Islet of Langerhans (tissue), 1 donor: ENCODE measurements around the gene RNF212.
"Not testable (repeated sequence)": the region's sequence is repeated elsewhere in the genome, so short reads cannot be mapped to it uniquely, and the experiment has no call there.

Experiments
- FAIRE-seq: peaks from one replicate; lab custom pipeline; 2011; peaks lifted over from hg19 to GRCh38; lab: Jason Lieb, UNC

The RNF212 gene

GRCh38 chr4:1065732-1066131, 47.6 kb downstream of the RNF212 start:
- FAIRE-seq: no peak

DNA sequence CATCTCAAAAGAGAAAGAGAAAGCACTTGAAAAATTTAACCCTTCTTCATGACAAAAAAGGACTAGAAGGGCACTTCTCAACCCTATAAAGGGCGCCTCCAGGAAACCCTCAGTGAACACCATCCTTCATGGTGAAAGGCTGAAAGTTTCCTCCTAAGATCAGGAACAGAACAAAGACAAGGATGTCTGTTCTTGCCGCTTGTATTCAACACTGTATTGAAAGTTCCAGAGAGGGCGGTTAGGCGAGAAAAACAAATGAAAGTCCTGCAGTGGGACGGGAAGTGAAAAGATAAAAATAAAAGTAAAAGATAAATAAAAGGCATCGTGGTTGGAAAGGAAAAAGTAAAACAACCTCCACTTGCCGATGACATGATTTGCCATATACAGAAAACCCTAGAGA, 50.9 kb downstream of the RNF212 start:
- FAIRE-seq: no peak

GRCh38 chr4:1061760-1062159, 51.6 kb downstream of the RNF212 start:
- FAIRE-seq: no peak

DNA sequence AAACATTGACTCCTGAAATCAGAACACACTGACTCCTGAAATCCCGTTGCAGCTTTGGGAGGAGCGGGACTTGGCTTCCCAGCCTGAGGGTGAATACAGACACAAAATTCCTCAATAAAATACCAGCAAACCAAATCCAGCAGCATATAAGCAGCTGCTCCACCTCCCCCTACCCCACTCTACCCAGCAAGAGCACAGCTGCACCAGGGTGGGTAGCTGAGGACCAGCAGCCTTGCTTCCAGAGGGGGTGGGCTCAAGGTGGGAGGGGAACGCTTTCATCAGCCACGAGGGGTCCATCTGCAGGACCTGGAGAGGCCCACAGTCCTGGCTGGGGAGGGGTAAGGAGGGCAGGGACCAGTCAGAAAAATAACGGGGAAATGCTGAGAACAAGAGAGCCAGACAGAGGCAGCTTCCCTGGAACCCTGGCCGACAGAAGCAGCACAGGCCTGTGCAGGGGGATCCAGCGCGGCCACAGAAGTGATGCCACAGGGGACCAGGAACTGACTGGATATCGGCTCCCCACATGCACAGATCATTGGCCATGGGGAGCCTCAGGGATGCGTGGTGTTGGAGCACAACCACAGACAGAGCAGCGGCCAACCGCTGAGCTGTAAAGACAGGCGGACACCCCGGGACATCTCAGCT, 52.2 kb downstream of the RNF212 start:
- no peak for FAIRE-seq

- no peak for FAIRE-seq
These were observed 52.7 kb downstream of the RNF212 start for GRCh38 chr4:1060621-1061020.

DNA sequence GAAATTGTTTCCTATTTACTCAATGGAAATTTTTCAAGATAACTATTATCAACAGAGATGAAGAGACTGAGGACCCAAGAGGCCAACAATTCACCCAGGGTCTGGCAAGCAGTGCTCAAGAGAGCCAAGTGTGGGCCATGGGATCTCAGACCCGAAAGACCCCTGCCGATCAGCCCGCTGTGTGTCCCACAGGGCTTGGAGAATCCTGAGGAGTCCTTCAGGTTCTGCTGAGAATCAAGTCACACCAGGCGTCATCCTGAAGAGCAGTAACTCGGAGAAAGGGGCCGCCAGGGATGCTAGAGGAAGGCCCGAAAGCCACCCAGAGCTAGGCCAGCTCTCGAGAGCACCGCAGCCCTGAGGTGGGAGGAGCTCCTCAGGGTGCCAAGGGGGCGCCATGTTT, 53.2 kb downstream of the RNF212 start:
- FAIRE-seq: no peak

GRCh38 chr4:1058997-1059665, 54.2 kb downstream of the RNF212 start:
- FAIRE-seq: no peak

- FAIRE-seq: no peak
These were observed 55.0 kb downstream of the RNF212 start for GRCh38 chr4:1058198-1058996.

- FAIRE-seq: no peak
These were observed 56.0 kb downstream of the RNF212 start for GRCh38 chr4:1057403-1057745.

DNA sequence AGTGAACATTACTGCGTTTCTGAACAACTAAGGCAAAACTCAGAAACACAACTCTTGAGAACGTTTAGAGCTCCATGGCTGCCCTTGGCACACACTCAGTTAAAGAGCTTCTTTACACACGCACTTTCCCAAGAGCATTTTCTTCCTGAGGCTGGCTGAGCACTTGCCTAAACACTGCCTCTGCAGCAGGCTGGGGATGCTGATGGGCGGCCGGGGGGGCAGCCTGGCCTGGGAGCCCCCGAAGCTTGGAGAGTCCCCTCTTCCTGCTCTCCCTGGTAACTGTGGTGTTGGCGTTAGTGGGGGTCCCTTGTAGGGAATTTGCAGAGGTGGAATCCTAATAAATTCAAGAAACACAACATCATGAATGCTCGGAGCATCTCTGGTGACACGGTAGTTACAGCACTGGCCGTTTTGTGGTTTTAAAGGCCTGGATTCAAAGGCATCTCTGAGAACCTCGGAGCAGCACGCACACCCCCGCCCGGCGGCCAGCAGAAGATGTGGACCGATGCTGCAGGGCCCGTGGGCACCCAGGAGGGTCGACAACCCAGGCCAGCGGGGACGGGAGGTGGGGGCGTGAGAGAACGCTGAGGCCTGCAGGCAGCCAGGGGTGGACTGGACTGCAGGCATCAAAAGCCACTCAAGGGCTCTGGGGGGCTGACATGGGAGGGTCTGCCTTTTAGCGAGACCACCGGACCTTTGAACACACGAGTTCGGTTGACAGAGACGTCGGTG, 56.5 kb downstream of the RNF212 start:
- FAIRE-seq: no peak

DNA sequence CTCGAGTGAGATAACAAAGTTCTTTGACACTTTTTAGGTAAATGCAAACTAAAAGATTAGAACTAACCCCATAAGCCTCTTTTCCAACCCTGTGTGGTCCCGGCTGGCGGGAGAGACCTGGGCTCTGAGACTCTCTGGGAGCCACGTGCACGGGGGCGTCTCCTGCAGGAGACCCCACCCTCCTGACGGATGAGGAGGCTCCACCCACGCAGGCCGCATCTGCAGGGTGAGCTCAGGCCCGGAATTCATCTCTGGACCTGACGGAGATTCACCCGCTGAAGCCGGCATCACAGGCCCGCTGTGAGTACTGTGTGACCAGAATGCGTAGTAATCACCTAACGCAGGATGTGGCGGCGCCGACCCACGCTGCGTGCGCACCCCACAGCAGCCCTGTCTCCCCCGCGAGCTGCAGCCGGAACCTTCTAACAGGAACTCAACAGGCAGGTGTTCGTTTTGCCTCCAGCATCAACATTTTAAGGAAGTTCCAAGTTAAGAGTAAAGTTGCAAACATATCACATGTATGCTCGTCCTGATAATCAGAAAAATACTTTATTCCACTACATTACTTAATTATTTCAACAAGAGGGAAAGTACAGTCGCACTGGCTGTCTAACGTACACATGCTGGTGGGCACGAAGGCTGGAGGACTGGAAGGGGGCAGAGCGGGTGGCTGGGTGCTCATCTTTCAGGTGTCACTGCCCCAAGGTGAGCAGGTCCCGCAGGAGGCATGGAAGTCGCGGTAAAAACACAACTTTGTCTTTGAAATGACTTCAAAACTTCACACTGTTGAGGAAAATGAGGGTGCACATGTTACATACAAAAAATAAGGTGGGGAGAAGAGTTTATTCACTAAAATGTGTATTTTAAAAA, 57.4 kb downstream of the RNF212 start:
- peak; percentile 9 for FAIRE-seq

GRCh38 chr4:1055243-1055701, 58.1 kb downstream of the RNF212 start:
- FAIRE-seq: not testable (repeated sequence)

GRCh38 chr4:1054696-1055242, 58.6 kb downstream of the RNF212 start:
- not testable (repeated sequence) for FAIRE-seq

GRCh38 chr4:1053891-1054290, 59.5 kb downstream of the RNF212 start:
- FAIRE-seq: not testable (repeated sequence)

DNA sequence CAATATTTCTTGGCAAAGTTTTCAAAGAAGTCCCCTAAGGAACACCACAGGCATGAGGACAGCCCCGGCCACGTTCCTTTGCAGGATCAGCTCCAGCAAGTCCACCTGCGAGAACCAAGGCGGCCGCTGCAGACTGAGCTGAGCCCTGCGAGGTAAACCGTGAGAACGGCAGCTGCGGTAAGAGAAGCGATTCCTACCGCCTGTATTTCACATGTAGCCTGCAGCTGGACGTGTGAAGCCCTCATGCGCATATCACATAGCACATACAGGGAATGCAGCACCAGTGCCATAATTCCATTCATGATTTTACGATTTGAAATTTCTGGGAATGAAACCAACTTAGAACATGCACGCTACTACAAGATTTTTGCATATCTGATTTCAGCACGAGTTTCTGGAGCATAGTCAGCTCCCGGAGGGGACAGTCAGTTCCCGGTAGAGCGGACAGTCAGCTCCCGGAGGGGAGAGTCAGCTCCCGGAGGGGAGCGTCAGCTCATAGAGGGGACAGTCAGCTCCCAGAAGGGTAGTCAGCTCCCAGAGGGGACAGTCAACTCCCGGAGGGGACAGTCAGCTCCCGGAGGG, 60.2 kb downstream of the RNF212 start:
- FAIRE-seq: no peak

DNA sequence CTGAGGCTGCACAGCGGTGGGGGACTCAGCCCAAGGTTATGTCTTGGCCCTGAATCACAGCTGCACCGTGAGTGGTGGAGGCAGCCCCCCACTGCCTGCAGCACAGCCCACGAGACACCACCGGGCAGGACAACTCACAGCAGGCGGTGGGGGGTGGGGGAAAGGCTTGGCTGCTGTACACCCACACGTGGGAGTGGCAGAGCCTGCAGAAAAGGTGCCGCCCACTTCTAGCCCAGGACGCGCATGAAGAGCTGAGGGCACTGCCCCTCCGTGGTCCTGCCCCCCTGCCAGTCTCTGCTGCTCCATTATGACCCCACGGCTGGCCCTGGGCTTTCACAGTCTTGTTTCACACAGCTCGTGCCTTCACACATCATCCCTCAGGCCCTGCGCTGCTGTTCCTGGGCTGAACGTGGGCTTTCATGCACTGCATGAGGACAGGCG, 61.1 kb downstream of the RNF212 start:
- no peak for FAIRE-seq

DNA sequence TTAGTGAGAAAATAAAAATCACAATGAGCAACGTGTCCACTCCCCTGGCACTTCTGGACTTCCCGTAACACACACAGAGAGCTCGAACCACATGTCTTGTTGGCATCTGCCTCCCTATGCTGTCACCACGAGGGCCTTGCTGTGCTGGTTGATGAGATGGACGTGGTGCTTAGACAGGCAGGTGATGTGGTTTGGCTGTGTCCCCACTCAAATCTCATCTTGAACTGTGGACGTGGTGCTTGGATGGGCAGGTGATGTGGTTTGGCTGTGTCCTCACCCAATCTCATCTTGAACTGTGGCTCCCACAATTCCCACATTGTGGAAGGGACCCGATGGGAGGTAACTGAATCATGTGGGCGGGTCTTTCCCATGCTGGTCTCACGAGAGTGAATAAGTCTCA, 61.9 kb downstream of the RNF212 start:
- no peak for FAIRE-seq

DNA sequence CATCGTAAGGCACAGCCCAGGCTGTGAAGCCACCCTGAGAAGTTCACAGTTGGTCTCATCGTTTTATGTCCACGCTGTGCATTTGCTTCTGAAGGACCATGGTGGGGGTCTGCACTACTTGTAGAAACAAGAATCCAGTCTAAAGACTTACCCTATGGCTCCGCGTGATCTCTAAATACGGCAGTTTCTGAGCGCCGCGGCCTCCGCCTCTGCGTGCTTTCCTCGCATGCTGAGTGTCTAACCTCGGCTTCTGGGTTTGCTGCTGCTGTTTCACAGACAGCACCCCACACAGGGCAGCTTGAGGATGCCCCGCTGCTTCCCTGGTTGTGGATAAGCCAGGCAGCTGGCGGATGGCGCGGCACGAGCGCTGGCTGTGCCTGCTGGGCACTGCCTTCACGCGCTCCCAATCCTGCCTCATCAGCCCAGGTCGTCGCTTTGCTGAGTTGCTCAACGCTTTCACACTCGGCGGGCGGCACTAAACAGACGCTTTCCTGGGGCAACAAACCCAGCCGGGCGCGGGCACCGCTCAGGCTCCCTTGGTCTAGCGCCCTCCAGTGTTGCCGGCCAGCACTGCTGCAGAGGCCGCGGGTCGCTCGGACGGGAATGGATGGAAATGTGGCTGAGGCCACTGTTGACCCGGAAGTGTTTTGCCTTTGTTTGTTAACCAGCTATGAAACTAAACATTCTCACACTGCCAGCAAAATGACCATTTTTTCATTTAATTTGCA, 62.7 kb downstream of the RNF212 start:
- FAIRE-seq: no peak

- no peak for FAIRE-seq
These were observed 63.8 kb downstream of the RNF212 start for GRCh38 chr4:1049591-1049905.
